ENCODE measurements around the gene KRT9.
"Not testable (repeated sequence)": the region's sequence is repeated elsewhere in the genome, so short reads cannot be mapped to it uniquely, and the experiment has no call there.

Gene KRT9, protein sequence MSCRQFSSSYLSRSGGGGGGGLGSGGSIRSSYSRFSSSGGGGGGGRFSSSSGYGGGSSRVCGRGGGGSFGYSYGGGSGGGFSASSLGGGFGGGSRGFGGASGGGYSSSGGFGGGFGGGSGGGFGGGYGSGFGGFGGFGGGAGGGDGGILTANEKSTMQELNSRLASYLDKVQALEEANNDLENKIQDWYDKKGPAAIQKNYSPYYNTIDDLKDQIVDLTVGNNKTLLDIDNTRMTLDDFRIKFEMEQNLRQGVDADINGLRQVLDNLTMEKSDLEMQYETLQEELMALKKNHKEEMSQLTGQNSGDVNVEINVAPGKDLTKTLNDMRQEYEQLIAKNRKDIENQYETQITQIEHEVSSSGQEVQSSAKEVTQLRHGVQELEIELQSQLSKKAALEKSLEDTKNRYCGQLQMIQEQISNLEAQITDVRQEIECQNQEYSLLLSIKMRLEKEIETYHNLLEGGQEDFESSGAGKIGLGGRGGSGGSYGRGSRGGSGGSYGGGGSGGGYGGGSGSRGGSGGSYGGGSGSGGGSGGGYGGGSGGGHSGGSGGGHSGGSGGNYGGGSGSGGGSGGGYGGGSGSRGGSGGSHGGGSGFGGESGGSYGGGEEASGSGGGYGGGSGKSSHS

DNA sequence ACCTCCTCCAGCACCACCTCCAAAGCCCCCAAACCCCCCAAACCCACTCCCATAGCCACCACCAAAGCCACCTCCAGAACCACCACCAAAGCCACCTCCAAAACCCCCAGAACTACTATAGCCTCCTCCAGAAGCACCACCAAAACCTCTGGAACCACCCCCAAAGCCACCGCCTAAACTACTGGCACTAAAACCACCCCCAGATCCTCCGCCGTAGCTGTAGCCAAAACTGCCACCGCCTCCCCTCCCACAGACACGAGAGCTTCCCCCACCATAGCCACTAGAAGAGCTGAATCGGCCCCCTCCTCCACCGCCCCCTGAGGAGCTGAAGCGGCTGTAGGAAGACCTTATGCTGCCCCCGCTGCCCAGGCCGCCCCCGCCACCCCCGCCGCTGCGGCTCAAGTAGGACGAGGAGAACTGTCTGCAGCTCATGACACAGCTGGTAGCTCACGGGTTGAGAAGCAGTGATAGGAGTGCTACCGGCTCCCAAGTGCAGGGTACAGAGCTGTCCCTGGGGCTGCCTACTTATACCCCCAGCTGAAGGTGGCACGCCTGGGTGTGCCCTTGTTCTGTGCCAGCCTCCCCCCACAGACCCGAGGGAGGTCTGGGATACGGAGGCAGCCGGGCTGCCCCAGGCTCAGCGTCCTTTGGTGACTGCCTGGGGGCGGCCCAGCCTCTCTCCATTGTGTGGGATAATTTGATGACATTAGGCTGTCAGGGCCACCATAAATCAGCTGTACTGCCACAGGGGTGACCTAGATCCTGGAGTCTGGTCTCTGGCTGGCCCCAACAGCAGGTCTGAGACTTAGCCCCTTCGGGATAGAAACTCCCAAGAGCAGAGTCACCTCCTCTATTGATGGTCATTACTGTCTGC, at the start of gene KRT9:
KRT9 (minus strand) TSS at position 499 of the 874 bp plus-strand sequence; CDS start at position 432, 67 bp downstream.
- DNase-seq (ENCODE audit: low read depth, low spot score), result no peak

DNA sequence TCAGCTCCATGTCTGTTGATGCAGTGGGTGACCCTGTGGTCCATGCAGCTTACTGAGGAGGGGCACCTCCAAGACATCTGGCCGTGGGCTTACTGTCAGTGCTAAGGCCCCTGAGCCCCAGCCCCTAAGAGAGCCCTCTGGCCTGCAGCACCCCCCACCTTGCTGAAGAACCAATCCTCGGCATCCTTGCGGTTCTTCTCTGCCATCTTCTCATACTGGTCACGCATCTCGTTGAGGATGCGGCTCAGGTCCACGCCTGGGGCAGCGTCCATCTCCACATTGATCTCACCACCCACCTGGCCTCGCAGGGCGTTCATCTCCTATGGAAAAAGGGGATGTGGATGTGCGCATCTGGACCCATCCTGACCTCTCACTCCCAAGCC, 49.6 kb upstream of the KRT9 start:
- DNase-seq (ENCODE audit: low read depth, low spot score), result not testable (repeated sequence)

DNA sequence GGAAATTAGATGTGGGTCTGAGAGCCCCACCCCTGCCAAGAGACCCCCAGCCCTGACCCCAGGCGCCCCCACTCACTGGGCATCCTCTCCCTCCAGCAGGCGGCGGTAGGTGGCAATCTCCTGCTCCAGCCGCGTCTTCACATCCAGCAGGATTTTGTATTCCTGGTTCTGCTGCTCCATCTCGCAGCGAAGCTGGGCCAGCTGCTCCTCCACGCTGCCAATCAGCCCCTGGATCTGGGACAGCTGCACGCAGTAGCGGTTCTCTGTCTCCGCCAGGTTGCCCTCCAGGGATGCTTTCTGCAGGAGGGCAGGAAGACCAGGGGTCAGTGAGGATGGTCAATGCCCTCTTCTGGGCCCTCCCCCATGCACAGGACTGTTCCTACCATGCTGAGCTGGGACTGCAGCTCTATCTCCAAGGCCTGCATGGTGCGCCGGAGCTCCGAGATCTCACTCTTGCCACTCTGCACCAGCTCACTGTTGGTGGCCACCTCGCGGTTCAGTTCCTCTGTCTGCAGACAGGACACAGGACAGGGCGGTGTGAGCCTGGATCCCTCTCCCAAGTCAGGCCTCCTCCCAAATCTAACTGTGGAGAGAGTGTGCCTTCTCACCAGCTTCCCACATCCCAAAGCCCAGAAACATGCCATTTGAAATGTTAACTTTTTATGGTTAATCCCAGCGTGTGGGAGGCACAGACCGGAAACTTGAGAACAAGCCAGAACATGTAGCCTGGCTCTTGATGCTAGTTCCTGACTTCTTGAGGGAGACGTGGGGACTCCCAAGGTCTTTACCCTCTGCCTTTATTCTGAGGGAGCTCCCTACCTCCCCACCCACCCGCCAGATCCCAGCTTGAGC, 49.0 kb upstream of the KRT9 start:
- no peak for DNase-seq (ENCODE audit: low read depth, low spot score)

DNA sequence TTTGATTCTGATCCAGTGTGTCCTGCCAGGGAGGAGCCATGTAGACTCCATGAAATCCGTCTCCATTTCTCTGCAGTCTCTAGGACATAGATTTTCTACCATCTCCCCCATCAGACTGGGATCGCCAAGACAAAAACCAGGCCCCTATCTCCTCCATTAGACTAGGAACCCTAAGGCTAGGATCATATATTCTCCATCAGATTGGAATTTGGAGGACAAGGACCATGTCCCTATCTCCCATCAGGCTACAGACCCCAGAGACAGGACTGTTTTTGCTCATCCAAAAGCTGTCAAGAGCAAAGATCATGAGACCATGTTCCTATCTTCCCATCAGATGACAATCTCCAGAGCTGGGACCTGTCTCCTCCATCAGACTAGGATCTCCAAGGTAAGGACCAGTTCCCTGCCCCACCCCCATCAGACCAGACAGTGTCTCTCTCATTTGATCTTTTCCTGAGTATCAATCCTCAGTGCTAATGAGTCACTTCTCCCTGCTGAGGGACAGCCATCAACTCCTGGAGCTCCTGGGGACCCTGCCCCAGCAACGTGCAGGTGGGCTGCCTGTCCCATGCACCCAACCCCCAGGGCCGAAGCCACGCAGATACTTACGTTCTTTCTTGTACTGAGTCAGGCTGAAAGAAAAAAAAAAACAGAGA, 48.2 kb upstream of the KRT9 start:
- not testable (repeated sequence) for DNase-seq (ENCODE audit: low read depth, low spot score)

DNA sequence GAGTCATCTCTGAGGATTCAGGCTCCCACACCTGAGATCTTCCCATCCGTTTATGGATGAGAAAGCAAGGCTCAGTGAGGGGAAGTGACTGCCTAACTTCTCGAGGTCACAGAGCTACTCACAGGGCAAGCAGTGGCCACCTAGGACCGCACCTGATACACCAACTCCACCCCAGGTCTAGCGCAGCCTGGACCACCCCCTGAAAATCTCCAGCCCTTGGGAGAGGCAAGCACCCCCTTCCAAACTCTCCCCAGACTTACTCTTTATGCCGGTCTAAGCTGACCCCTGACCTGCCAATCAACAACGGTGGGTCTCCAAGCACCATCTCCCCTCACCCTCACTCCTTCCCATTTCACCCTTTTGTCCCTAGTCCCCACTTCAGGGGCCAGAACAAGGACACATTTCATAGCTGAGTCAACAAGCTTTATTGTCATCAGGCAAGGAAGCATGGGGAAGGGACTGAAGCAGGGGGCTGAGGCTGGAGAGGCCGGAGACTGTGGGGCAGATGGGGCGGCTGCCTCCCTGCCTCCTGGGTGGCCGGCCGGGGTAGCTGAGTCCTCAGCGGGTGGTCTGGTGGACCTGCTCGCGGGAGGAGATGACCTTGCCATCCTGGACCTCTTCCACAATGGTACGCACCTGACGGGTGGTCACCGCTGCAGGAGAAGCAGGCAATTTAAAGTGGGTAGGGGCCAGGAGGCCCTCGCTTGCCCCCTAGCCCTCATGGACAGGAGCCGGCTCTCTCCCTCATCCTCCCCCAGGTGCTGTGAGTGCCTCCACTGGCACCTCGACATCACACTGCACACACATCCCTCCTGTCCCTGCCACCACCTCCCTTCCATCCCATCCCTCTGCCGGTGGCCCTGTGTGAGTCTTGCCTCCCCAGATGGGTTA, 47.4 kb upstream of the KRT9 start:
- DNase-seq (ENCODE audit: low read depth, low spot score), result no peak

DNA sequence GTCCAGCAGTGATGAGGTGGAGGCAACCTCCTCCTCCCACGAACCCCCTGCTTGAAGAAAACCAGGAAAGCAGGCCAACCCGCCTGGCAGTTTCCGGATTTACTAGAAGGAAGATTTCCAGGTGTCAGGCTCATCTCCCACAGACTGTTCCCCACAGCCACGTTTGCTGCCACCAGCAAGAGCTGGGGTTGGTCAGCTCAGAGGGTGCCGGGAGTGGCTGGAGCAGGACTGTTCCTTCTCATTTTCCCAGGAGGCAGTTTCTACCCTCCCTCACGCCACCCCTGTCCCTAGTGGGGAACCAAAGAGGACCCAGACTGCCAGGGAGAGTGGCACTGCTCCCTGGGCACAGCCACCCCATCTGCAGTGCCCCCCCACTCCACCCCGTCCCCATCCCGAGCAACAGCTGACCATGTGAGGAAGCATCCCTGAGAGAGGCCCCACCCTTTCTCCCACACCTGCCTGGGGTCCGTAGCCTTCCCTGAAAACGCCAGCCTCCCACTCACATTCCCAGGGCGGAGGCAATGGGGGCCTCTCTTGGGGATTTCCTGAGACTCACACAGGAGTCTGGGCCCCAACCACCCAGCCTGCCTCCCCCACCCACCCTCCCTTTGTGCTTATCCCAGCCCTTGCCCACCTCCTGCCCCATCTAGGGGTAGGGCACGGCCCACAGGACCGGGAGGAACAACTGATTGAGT, 46.6 kb upstream of the KRT9 start:
- no peak for DNase-seq (ENCODE audit: low read depth, low spot score)

DNA sequence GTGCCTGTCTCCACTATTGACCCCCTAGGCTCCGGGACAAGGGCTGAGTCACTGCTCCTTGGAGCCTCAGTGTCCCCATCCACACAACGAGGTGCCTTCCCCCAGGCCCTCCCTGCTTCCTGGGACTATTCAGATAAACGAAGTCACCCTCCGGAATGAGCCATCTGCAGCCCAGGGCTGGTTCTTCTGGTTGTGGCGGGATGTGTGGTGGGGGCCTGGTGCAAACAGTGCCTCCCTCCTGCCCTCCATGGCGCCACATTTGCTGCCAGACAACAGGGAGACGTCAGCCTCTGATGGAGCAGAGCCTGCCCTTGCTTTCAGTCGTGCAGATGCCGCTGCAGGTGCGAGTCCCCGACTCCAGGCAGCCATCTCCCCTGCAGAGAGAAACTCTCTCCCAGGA, 45.8 kb upstream of the KRT9 start:
- no peak for DNase-seq (ENCODE audit: low read depth, low spot score)

DNA sequence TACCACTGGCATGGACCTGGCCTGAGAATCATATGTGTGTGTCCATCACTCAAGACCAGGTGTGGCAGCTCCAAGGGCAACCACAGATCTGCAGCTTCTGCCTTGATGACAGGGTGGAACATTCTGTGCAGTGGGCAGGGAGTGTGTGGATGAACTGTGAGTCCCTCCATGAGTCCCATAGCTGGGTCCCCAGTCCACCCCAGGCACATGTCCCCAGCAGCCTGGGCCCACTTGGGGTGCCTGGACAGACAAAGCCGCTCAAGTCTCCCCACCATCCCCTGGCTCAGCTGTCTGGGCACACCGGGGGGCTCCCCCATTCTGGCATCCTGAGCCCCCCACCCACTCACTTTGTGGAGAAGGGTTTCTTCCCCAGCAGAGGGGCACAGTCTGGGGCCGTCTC, 45.3 kb upstream of the KRT9 start:
- no peak for DNase-seq (ENCODE audit: low read depth, low spot score)

DNA sequence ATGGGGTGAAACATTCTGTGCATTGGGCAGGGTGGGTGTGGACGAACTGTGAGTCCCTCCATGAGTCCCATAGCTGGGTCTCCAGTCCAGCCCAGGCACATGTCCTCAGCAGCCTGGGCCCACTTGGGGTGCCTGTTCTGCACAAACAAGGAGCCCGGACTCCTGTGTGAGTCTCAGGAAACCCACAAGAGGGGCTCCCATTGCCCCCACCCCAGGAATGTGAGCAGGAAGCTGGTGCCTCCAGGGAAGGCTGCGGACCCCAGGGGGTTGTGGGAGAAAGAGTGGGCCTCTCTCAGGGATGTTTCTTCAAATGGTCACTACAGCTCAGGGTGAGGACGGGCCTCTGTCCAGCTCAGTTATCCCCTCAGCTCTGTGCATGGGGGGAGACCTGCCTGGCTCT, 44.6 kb upstream of the KRT9 start:
- DNase-seq (ENCODE audit: low read depth, low spot score), result not testable (repeated sequence)

DNA sequence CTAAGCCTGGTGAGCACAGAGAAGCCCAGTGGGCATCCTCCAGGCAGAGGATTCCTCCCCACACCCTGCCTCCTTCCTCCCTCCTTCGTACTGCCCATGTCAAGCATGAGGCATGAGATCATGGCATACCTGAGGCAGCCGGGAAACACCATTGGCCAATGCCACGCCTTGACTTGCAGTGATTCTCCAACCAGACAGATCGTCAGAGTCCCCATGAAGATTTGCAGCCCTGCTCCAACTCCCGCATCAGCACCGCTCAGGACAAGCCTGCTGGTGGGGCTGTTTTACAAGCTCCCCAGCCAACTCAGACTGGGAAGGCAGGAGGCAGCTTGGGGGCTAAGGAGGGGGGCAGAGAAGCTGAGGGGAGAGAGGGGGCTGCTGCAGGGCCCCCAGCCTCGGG, 43.6 kb upstream of the KRT9 start:
- DNase-seq (ENCODE audit: low read depth, low spot score), result peak; percentile 45

DNA sequence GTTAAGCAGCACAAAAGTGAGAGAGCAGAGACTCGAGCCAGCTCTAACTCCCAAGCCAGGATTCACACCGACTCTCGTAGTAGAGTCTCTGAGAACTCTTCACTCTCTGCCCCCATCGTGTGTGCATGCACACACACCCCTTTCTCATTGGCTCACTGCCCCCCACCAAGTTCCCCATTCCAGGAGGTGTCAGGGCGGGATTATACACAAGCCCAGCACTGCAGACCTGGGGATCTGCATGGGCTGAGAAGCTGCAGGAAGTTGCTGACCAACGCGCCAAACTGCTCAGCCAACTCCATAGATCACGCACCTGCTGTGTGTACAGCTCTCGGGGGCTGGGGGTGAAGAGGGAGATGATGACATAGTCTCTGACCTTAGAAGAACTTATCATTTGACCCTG, 42.9 kb upstream of the KRT9 start:
- DNase-seq (ENCODE audit: low read depth, low spot score), result not testable (repeated sequence)

DNA sequence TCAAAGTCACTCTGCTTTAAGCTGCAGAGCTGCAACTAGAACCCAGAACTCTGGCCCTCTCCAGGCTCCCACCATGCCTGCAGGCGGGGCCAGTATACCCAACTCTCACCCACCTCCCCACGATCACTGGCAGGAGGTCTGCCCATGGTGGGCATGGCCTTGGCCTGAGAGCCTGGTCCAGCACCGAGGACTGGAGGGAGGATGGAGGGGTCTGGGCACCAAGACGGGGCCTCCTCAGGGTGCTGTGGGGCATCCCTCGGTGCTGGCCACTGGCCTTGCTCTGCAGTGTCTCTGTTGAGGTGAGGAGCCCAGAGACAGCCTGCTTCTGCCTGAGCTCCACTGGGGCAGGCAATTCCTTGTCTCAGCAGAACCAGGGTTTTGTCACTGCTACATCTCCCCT, 42.2 kb upstream of the KRT9 start:
- DNase-seq (ENCODE audit: low read depth, low spot score), result no peak

DNA sequence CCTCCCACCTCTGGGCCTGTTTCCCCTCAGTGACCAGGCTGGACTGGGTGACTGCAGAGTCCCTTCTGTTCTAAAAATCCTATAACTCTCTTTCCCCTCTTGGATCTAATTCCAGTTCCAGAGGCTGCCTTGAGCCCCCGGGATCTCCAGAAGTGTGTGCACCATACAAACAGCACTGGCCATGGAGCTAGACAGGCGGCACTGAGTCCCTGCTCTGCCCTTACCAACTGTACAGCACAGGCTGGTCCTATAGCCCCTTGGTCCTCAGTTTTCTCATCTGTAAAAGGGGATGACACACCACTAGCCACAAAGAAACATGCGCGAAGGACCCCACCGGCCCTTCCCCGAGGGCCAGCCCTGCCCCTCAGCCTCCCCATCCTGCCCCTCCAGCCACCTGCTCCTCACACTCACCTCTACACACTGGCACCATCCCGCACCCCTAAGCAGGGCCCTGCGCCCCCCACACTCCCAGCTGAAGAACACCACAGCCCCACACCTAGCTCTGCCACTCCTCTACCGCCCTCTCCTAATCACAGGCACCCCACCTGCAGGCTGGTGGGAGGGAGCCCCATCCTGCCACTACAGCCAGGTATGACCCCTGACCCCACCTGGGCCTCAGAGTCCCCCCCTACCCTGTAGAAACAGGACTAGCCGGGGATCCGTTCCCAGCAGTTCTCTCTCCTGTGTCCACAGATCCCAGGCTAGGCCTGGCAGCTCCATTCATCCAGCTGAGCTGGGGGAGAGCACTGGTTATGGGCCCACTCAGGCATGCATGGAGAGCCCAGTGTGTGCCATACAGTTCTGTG, 41.6 kb upstream of the KRT9 start:
- no peak for DNase-seq (ENCODE audit: low read depth, low spot score)

DNA sequence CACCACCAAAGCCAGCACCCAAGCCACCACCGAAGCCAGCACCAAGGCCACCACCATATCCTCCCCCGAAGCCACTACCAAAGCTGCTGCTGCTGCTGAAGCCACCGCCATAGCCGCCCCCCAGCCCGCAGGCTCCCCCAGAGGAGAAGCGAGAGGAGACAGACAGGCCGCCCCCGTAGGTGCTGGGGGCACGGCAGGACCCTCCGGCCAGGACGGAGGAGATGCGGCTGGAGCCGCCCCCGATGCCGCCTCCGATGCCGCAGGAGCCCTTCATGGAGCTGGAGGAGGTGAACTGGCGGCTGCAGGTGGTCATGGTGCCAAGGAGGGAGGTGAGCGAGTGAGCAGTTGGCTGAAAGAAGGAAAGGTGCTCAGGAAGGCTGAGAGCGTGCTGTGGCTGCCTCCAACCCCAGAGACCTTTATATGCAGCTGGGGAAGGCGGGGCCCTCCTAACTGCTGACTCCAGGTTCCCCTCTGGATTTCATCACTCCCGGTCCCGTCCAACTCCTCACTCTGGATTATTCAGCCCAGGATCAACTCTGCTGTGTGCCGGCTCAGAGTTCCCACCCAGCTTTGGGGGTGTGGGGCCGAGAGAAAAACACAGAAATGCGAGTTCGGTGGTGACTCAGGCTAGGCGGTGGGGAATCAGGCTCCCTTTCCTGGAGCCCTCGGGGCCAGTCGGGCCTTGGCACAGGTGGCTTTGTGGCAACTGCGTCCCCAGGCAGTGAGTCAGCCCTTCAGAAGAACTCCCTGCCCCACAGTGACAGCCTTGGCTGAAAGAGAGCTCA, 40.7 kb upstream of the KRT9 start, which contains the start of gene KRT16:
KRT16 (minus strand) TSS at position 392 of the 785 bp plus-strand sequence; CDS start at position 313, 79 bp downstream.
- peak; percentile 74 for DNase-seq (ENCODE audit: low read depth, low spot score)

DNA sequence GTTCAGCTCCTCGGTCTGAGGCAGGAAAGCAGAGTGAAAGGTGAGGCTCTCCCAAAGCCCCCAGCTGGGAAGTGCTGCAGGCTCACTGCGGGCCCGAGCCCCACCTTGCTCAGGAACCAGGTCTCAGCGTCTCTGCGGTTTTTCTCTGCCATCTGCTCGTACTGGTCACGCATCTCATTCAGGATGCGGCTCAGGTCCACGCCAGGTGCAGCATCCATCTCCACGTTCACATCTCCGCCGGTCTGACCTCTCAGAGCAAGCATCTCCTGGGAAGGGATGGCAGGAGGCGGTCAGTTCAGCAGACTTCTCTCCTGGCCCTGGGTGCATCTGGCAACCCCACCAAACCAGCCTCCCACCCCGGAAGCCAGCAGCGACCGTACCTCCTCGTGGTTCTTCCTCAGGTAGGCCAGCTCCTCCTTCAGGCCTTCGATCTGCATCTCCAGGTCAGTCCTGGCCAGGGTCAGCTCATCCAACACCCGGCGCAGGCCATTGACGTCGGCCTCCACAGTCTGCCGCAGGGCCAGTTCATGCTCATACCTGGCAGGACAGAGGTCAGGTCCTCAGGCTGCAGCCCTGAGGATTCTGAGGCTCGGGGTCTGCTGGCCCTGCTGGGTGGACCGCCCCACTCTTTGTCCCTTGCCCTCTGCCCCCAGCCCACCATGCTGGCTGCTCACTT, 39.2 kb upstream of the KRT9 start:
- no peak for DNase-seq (ENCODE audit: low read depth, low spot score)

DNA sequence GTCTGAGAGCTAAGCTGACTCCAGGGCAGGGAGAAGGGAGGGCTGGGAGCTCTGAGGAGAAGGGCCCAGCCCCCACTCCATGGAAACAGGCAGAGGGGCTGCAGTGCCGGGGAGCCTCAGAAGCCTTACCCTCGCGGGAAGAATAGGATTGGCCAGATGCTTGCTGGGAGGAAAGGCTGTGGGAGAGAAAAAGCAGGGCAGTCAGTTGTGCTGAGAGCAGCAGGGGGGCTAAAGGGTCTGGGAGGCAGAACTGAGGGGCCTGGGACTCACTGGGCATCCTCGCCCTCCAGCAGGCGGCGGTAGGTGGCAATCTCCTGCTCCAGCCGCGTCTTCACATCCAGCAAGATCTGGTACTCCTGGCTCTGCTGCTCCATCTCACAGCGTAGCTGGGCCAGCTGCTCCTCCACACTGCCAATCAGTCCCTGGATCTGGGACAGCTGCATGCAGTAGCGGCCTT, 38.2 kb upstream of the KRT9 start:
- DNase-seq (ENCODE audit: low read depth, low spot score), result not testable (repeated sequence)

DNA sequence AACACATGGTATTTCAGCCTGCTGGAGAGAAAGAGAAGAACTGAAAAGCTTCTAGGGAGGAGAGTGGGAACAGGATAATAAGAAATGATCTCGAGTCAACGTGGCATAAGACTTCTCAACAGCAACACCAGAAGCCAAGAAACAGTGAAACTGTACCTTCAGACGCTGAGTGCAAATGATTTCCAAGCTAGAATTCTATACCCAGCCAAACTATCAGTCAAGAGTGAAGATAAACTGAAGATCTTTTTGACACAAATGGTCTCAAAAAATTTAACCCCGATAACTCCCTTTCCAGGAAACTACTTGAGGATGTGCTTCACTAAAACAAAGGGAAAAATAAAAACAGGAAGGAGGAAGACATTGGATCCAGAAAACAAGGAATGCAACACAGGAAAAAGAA, 35.1 kb upstream of the KRT9 start:
- not testable (repeated sequence) for DNase-seq (ENCODE audit: low read depth, low spot score)
